Measurements from ENCODE around the gene RNF19B.

RNF19B gene

GRCh38 chr1:32887623-32888022 is 77.0 kb downstream of the RNF19B start:
- no peak for DNase-seq

DNA sequence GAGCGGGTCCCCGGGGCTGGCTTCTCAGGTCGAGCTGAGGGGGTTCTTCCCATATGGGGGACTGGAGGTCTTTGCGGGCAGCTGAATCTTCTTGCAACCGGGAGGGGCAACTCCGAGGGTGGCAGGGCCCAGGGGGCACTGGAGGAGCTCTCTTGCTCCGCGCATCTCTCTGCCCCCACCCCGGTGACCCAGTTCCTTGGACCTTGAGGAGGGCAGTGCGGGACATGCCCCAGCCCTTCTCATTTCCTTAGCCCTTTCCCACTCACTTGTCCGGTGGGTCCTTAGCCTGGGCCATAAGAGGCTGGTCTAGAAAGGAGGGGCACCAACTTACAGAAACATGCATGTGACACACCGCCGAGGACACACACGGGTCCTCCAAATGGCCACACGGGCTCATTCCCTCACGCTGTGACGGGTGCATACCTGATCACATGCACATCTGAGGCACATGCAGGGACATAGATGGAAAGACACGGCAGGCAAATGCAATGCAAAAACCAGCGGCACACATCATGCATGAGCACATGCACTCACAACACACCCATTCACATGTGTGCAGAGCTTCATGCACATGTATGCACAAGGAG is 77.7 kb downstream of the RNF19B start:
- DNase-seq = no peak
